A673 (cell line): Measurements from ENCODE around the gene ATP2B2. TPM values are rescaled to one million over a fixed set of nuclear protein-coding genes. Genes with fewer than 3 reads are reported as not detected.

Experiments
- BruUV-seq: library from RNA; stranded (reverse); fragments of 400-500 nt; replicated peaks from 2 replicates; lab custom pipeline; 2021; lab: Mats Ljungman, UMichigan
- CTCF ChIA-PET: fragments of 300-600 bp; sonication (Branson Sonifier 250); formaldehyde crosslinking; loops from one replicate; lab custom pipeline; 2022; ENCODE audit warnings: antibody characterized with exemption; lab: Charles Lee
- POLR2A ChIA-PET: fragments of 300-600 bp; sonication (Branson Sonifier 250); formaldehyde crosslinking; loops from one replicate; lab custom pipeline; 2022; ENCODE audit warnings: antibody characterized with exemption; ENCODE audit not compliant: low non-redundant PET; lab: Charles Lee
- DNase-seq: peaks from one replicate; pipeline ENCODE4 v3.0.0-alpha.2; 2015; ENCODE audit warnings: low spot score
- H3K27ac ChIP-seq: fragments of 200-600 bp; sonication (generic); 2 replicates; pipeline ENCODE4 v1.5.1; 2016; ENCODE audit warnings: mixed run types, low read depth, mild to moderate bottlenecking, mixed read lengths, antibody characterized with exemption, low read length; ENCODE audit not compliant: poor library complexity, severe bottlenecking
- H3K27me3 ChIP-seq: fragments of 200-600 bp; sonication (generic); replicated peaks from 2 replicates; pipeline ENCODE4 v1.6.1; 2017; ENCODE audit warnings: mixed run types, low read depth, mild to moderate bottlenecking, mixed read lengths, antibody characterized with exemption, low read length; ENCODE audit not compliant: insufficient read depth, poor library complexity
- H3K36me3 ChIP-seq: fragments of 200-600 bp; sonication (generic); 2 replicates; pipeline ENCODE4 v1.6.1; 2016; ENCODE audit warnings: mixed run types, mild to moderate bottlenecking, mixed read lengths, antibody characterized with exemption, low read length; ENCODE audit not compliant: insufficient read depth, poor library complexity, severe bottlenecking
- H3K4me1 ChIP-seq: fragments of 200-600 bp; sonication (generic); 2 replicates; pipeline ENCODE4 v1.6.1; 2017; ENCODE audit warnings: mixed run types, mild to moderate bottlenecking, mixed read lengths, antibody characterized with exemption, low read length; ENCODE audit not compliant: insufficient read depth, poor library complexity, severe bottlenecking
- H3K4me3 ChIP-seq: fragments of 200-600 bp; sonication (generic); 2 replicates; pipeline ENCODE4 v1.5.1; 2016; ENCODE audit warnings: low read depth, mixed run types, mild to moderate bottlenecking, mixed read lengths, low read length; ENCODE audit not compliant: poor library complexity, severe bottlenecking
- H3K9me3 ChIP-seq: fragments of 200-600 bp; sonication (generic); 2 replicates; pipeline ENCODE4 v1.6.1; 2016; ENCODE audit warnings: mixed run types, low read depth, mild to moderate bottlenecking, mixed read lengths, antibody characterized with exemption, low read length; ENCODE audit not compliant: poor library complexity, severe bottlenecking
- CTCF ChIP-seq: fragments of 300-800, 200-600 bp; sonication (generic); conservative IDR thresholded peaks from 2 replicates; pipeline ENCODE4 v1.5.1; 2017; ENCODE audit warnings: low read depth, mild to moderate bottlenecking, antibody characterized with exemption, low read length, moderate library complexity, mixed read lengths
- EZH2 ChIP-seq: fragments of 200-600 bp; sonication (generic); IDR thresholded peaks from 2 replicates; pipeline ENCODE4 v1.6.1; 2017; ENCODE audit warnings: borderline replicate concordance, low read depth, mild to moderate bottlenecking, mixed read lengths, antibody characterized with exemption, low read length; ENCODE audit not compliant: poor library complexity, severe bottlenecking
- intact Hi-C: fragments of 100-400 bp; cut with micrococcal nuclease; formaldehyde crosslinking; loops from one replicate; pipeline ENCODE4 v1.10.0; 2022; ENCODE audit not compliant: unreplicated experiment
- total RNA-seq: library from RNA; stranded (reverse); gene quantifications from 2 replicates; pipeline ENCODE4 v1.2.3, GENCODE V29; 2021

Gene ATP2B2
- total RNA-seq, 1 experiment from 2014 or later: 0.17 TPM

- POLR2A ChIA-PET: no interaction called here
- TF ChIP-seq EZH2 (no peak), CTCF (no peak)
- Histone ChIP-seq H3K4me3 (no peak overlapping the region), H3K27ac (no peak overlapping the region), H3K4me1 (no peaks in the 10 kb centered on the region), H3K36me3 (no peaks in the 10 kb centered on the region), H3K27me3 (no peaks in the 10 kb centered on the region), H3K9me3 (no peaks in the 10 kb centered on the region)
- intact Hi-C loops: no loop called here
- no peak for DNase-seq
- CTCF ChIA-PET: no interaction called here
- no TSS peak for BruUV-seq
Measured at GRCh38 chr3:10485806-10486205, 19.6 kb downstream of the ATP2B2 start.

DNA sequence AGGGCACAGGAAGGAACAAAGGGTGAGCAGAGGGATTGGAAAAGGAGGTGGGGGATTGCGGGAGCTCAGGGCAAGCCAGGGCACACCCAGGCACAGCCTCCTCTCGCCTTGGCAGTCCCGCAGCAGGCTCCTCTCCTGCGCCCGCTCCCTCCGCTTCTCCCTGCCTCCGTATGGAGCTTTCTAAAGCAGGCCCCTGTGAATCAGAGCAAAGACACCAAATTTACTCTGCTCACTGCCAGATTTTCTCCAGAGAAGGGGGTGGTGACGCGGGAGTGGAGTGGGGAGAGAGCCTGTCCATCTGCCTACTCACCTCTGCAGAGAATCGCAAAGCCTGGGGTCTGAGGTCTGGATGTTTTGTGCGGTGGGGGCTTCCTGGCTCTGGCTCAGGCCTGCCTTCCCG lies 20.0 kb downstream of the ATP2B2 start:
- DNase-seq: no peak
- intact Hi-C loops: no loop called here
- Histone ChIP-seq H3K27ac (no peak overlapping the region), H3K4me3 (no peak overlapping the region), H3K36me3 (no peaks in the 10 kb centered on the region), H3K4me1 (no peaks in the 10 kb centered on the region), H3K9me3 (no peaks in the 10 kb centered on the region), H3K27me3 (no peaks in the 10 kb centered on the region)
- ChIA-PET POLR2A (no interaction called here), CTCF (no interaction called here)
- no peak for TF ChIP-seq EZH2
- TF ChIP-seq CTCF: no peak
- BruUV-seq: no TSS peak

DNA sequence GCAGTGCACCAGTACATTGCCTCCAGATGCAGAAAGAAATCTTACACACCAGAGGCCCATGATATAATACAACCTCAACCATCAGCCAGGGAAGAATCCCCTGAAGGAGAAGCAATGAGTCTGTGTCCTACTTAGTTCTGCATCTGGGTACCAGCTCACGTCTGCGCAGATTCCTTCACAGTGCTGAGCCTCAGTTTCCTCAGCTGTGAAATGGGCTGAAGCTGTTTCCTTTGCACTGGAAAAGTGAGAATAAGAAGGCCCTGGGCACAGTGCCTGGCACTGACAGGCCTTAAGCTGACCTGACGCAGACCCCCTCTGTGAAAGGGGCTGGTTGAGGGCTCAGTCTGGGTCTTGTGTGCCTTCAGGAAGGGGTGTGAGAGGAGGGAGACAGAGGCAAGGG lies 20.7 kb downstream of the ATP2B2 start:
- no TSS peak for BruUV-seq
- TF ChIP-seq CTCF: no peak
- TF ChIP-seq EZH2: no peak
- Histone ChIP-seq H3K4me1 (no peaks in the 10 kb centered on the region), H3K27ac (no peak overlapping the region), H3K27me3 (no peaks in the 10 kb centered on the region), H3K9me3 (no peaks in the 10 kb centered on the region), H3K4me3 (no peak overlapping the region), H3K36me3 (no peaks in the 10 kb centered on the region)
- POLR2A ChIA-PET: no interaction called here
- CTCF ChIA-PET: no interaction called here
- DNase-seq: no peak
- intact Hi-C loops: no loop called here
